HepG2 (cell line): ENCODE data around the gene TMEM107. TPM values are rescaled to one million over a fixed set of nuclear protein-coding genes. Genes with fewer than 3 reads are reported as not detected.
A peak's percentile ranks its signal among the peaks of the same experiment; 100 is the strongest.

Experiments
- ADNP ChIP-seq: sonication (generic); formaldehyde crosslinking; IDR thresholded peaks from 2 replicates; pipeline ENCODE4 v1.4.0; 2020; ENCODE audit warnings: missing genetic modification reagents
- LCORL ChIP-seq, 2 experiments: fragments of 450-650 bp in 1 of 2; sonication (generic) in 1 of 2; formaldehyde crosslinking in 1 of 2; IDR thresholded peaks; 2 replicates each; pipeline versions ENCODE4 v1.5.0 to v1.6.1; 2017 to 2020; ENCODE audit warnings: antibody characterized with exemption in 1 of 2, missing genetic modification reagents in 1 of 2
- MIER3 ChIP-seq: IDR thresholded peaks from 2 replicates; pipeline ENCODE4 v1.6.1; 2016; ENCODE audit warnings: missing compliant biosample characterization, borderline replicate concordance
- MYPOP ChIP-seq: sonication (generic); formaldehyde crosslinking; IDR thresholded peaks from 2 replicates; pipeline ENCODE4 v1.8.1; 2023; ENCODE audit warnings: mild to moderate bottlenecking, moderate library complexity, missing genetic modification reagents
- NKX3-1 ChIP-seq: sonication (generic); formaldehyde crosslinking; IDR thresholded peaks from 2 replicates; pipeline ENCODE4 v1.5.0; 2020; ENCODE audit warnings: missing genetic modification reagents
- PAF1 ChIP-seq: IDR thresholded peaks from 2 replicates; pipeline ENCODE4 v1.6.1; 2016; ENCODE audit warnings: missing genetic modification reagents, missing compliant biosample characterization
- PITX1 ChIP-seq: sonication (generic); formaldehyde crosslinking; IDR thresholded peaks from 2 replicates; pipeline ENCODE4 v1.5.1; 2020; ENCODE audit warnings: mild to moderate bottlenecking, missing genetic modification reagents
- POLR2G ChIP-seq: fragments of 200-400 bp; formaldehyde crosslinking; IDR thresholded peaks from 2 replicates; pipeline ENCODE4 v1.6.1; 2018; ENCODE audit warnings: mild to moderate bottlenecking, low read depth, low read length, moderate library complexity
- SUZ12 ChIP-seq: fragments of 150-350 bp; IDR thresholded peaks from 2 replicates; pipeline ENCODE4 v1.6.1; 2014; ENCODE audit warnings: low read depth, low read length
- UBTF ChIP-seq: sonication (generic); formaldehyde crosslinking; IDR thresholded peaks from 2 replicates; pipeline ENCODE4 v1.4.0; 2020; ENCODE audit warnings: mild to moderate bottlenecking, missing genetic modification reagents
- ZFP91 ChIP-seq: sonication (generic); formaldehyde crosslinking; IDR thresholded peaks from 2 replicates; pipeline ENCODE4 v1.9.0; 2022; ENCODE audit warnings: missing genetic modification reagents, mild to moderate bottlenecking, borderline replicate concordance
- ZKSCAN5 ChIP-seq: sonication (generic); formaldehyde crosslinking; IDR thresholded peaks from 2 replicates; pipeline ENCODE4 v1.5.1; 2020; ENCODE audit warnings: mild to moderate bottlenecking, missing genetic modification reagents
- ZNF292 ChIP-seq: sonication (generic); formaldehyde crosslinking; IDR thresholded peaks from 2 replicates; pipeline ENCODE4 v1.8.1; 2022; ENCODE audit warnings: mild to moderate bottlenecking, low read depth, missing genetic modification reagents, borderline replicate concordance
- ZNF337 ChIP-seq: sonication (generic); formaldehyde crosslinking; IDR thresholded peaks from 2 replicates; pipeline ENCODE4 v1.5.1; 2020; ENCODE audit warnings: missing genetic modification reagents, low read depth, mild to moderate bottlenecking, borderline replicate concordance
- ZNF512B ChIP-seq: sonication (generic); formaldehyde crosslinking; IDR thresholded peaks from 2 replicates; pipeline ENCODE4 v1.5.1; 2020; ENCODE audit warnings: missing genetic modification reagents, mild to moderate bottlenecking, borderline replicate concordance
- ZNF557 ChIP-seq: sonication (generic); formaldehyde crosslinking; IDR thresholded peaks from 2 replicates; pipeline ENCODE4 v1.4.0; 2020; ENCODE audit warnings: missing genetic modification reagents
- ZNF574 ChIP-seq: sonication (generic); formaldehyde crosslinking; IDR thresholded peaks from 2 replicates; pipeline ENCODE4 v1.4.0; 2020; ENCODE audit warnings: missing genetic modification reagents
- ZNF7 ChIP-seq: IDR thresholded peaks from 2 replicates; pipeline ENCODE4 v1.6.1; 2016; ENCODE audit warnings: missing biosample characterization, missing genetic modification reagents
- ZNF720 ChIP-seq: sonication (generic); formaldehyde crosslinking; IDR thresholded peaks from 2 replicates; pipeline ENCODE4 v1.4.0; 2020; ENCODE audit warnings: missing genetic modification reagents
- polyA plus RNA-seq, 8 experiments: library from polyadenylated mRNA; depleted of rRNA in 3 of 8; stranded (reverse) in 7 of 8; unstranded in 1 of 8; fragments of >200 nt; fragmentation: Illumina TruSeq in 4 of 8; extraction: Trizol in 4 of 8; gene quantifications; 2 replicates each; pipeline versions ENCODE4 v1.2.1 to v1.2.3, GENCODE V29; 2011 to 2016; ENCODE audit warnings: low read depth in 4 of 8, missing spikeins in 1 of 8, mixed read lengths in 1 of 8; ENCODE audit not compliant: insufficient read depth in 1 of 8
- total RNA-seq, 5 experiments: library from RNA; depleted of rRNA; stranded (reverse); fragments of >200 nt; fragmentation: Illumina TruSeq; extraction: Trizol; gene quantifications; 2 replicates each; pipeline ENCODE4 v1.2.3, GENCODE V29; 2016; ENCODE audit warnings: low read depth in 1 of 5

Gene TMEM107
- total and polyA plus RNA-seq, 2 of the 13 experiments (the other 11 are each of a cell fraction or from before 2014, with no cell fraction given), result 7.2 to 15.3 TPM

- no peak for TF ChIP-seq ZNF574 (CRISPR knock-in tag)
- TF ChIP-seq LCORL (IDR thresholded peaks at IDR 0.05), result no peak
- TF ChIP-seq LCORL (CRISPR knock-in tag; IDR thresholded peaks at IDR 0.05), result no peak; the same call in 1 of the 2 replicates
- TF ChIP-seq MYPOP, result no peak
- TF ChIP-seq ZNF7 (CRISPR knock-in tag), result no peak
- no peak for TF ChIP-seq ZNF512B (CRISPR knock-in tag)
- no peak for TF ChIP-seq PAF1 (CRISPR knock-in tag)
- no peak for TF ChIP-seq MIER3
- TF ChIP-seq ZNF337 (CRISPR knock-in tag), result no peak
- no peak; the same call in 1 of the 2 replicates for TF ChIP-seq ZFP91
- TF ChIP-seq POLR2G, result peak; percentile 63
- peak; percentile 49; the same call in 1 of the 2 replicates for TF ChIP-seq ZNF292 (CRISPR knock-in tag)
- TF ChIP-seq SUZ12, result no peak
- TF ChIP-seq ZKSCAN5 (CRISPR knock-in tag), result no peak
- no peak for TF ChIP-seq ADNP (CRISPR knock-in tag)
- peak; percentile 54 for TF ChIP-seq UBTF (CRISPR knock-in tag)
- no peak for TF ChIP-seq ZNF720 (CRISPR knock-in tag)
- TF ChIP-seq ZNF557 (CRISPR knock-in tag), result no peak
- TF ChIP-seq NKX3-1 (CRISPR knock-in tag), result no peak
- TF ChIP-seq PITX1, result no peak
Observed at GRCh38 chr17:8176197-8176940, at the start of gene TMEM107 (continued).
